Measurements from ENCODE around the gene GP5.

The GP5 gene

GRCh38 chr3:194346621-194347020 is 52.4 kb downstream of the GP5 start:
- DNase-seq, result no peak

- no peak for DNase-seq
Measured at GRCh38 chr3:194346035-194346434, 53.0 kb downstream of the GP5 start.

Data from activated CD8-positive, alpha-beta memory T cell treated with anti-CD3 and anti-CD28 coated beads for 24 hours (primary cell).